Measurements from ENCODE around the gene MARVELD1.

DNA sequence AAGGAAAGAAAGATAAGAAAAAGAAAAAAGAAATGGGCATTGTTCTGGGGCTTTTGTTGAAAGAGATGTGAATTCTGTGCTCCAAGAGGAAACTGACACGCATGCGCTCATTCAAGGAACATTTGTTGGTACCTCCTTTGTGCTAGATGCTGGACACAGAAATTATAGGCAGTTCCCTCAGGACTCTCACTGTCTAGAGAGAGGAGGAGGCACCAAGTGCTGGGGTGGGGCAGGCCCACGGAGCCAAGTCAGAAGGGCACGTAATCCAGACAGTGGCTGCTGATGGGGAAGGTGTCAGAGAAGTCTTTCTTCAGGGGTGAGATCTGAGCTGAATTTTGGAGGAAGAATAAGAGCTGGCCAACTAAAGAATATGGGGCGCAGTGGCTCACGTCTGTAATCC, 20.5 kb downstream of the MARVELD1 start:
- TF ChIP-seq, protein P1, sequence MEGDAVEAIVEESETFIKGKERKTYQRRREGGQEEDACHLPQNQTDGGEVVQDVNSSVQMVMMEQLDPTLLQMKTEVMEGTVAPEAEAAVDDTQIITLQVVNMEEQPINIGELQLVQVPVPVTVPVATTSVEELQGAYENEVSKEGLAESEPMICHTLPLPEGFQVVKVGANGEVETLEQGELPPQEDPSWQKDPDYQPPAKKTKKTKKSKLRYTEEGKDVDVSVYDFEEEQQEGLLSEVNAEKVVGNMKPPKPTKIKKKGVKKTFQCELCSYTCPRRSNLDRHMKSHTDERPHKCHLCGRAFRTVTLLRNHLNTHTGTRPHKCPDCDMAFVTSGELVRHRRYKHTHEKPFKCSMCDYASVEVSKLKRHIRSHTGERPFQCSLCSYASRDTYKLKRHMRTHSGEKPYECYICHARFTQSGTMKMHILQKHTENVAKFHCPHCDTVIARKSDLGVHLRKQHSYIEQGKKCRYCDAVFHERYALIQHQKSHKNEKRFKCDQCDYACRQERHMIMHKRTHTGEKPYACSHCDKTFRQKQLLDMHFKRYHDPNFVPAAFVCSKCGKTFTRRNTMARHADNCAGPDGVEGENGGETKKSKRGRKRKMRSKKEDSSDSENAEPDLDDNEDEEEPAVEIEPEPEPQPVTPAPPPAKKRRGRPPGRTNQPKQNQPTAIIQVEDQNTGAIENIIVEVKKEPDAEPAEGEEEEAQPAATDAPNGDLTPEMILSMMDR (IDR thresholded peaks at IDR 0.05; ENCODE audit: poor library complexity): no peak
- no peak for TF ChIP-seq EZH2phosphoT487 (IDR thresholded peaks at IDR 0.05; ENCODE audit: low read depth, severe bottlenecking, unreplicated experiment)
- no peak for TF ChIP-seq EZH2 (IDR thresholded peaks at IDR 0.05; ENCODE audit: borderline replicate concordance)

All from hepatocyte (in vitro differentiated cells).